ENCODE data around the gene SPSB4.
A peak's percentile ranks its signal among the peaks of the same experiment; 100 is the strongest.

Gene SPSB4

DNA sequence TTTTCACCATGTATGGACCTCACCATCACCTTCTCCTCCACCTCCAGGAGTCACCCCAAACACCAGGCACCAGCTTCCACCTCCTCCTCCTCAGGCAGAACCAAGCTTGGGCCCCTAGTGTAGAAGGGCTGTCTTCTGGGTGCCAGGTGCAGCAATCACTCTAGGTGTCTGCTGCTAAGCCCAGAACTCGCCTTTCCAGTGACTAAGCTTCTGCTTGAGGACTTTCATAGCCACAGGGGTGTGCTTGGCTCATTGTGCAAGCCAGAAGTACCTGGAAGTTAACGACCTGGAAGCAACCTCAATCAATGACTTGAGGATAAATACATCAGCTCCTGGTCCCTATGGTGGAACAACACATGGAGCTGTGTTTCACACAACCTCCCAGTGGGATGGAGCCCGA lies 130.7 kb downstream of the SPSB4 start:
- DNase-seq (ENCODE audit: extremely low spot score): no peak
- TF ChIP-seq, protein P1, sequence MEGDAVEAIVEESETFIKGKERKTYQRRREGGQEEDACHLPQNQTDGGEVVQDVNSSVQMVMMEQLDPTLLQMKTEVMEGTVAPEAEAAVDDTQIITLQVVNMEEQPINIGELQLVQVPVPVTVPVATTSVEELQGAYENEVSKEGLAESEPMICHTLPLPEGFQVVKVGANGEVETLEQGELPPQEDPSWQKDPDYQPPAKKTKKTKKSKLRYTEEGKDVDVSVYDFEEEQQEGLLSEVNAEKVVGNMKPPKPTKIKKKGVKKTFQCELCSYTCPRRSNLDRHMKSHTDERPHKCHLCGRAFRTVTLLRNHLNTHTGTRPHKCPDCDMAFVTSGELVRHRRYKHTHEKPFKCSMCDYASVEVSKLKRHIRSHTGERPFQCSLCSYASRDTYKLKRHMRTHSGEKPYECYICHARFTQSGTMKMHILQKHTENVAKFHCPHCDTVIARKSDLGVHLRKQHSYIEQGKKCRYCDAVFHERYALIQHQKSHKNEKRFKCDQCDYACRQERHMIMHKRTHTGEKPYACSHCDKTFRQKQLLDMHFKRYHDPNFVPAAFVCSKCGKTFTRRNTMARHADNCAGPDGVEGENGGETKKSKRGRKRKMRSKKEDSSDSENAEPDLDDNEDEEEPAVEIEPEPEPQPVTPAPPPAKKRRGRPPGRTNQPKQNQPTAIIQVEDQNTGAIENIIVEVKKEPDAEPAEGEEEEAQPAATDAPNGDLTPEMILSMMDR (IDR thresholded peaks at IDR 0.05; ENCODE audit: control extremely low read depth, extremely low read depth, low read depth, missing control alignments): no peak
- CTCF ChIA-PET: interaction anchor here (0.6 kb wide), 1 partner anchor 182 kb away, joined by 3 read pairs; no protein-coding TSS in a partner anchor
- POLR2A ChIA-PET: no interaction called here

DNA sequence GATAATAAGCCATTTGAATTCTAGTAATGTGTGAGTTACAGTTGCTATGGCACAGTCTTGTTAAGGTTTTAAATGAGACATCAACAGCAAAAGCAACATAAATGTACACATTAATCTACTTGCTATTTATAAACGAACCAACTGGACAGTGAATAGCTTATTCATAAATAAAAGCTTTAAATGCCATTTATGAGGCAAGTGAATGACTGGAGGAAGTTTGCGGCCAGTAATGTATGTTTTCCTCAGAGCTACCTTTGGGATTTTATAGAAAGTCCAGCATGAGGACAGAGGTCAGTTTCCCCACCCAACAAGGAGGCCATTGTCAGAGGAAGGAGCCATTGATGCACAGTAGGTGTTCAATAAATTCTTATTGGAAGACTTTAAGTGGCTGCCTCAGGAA lies 132.5 kb downstream of the SPSB4 start:
- CTCF ChIA-PET: interaction anchor here (1.2 to 2.0 kb wide), 5 partner anchors 8 to 183 kb away, joined by 3 to 9 read pairs (median 4); no protein-coding TSS in a partner anchor
- POLR2A ChIA-PET: no interaction called here
- DNase-seq (ENCODE audit: extremely low spot score): no peak
- TF ChIP-seq, protein P1 (IDR thresholded peaks at IDR 0.05; ENCODE audit: control extremely low read depth, extremely low read depth, low read depth, missing control alignments): no peak

DNA sequence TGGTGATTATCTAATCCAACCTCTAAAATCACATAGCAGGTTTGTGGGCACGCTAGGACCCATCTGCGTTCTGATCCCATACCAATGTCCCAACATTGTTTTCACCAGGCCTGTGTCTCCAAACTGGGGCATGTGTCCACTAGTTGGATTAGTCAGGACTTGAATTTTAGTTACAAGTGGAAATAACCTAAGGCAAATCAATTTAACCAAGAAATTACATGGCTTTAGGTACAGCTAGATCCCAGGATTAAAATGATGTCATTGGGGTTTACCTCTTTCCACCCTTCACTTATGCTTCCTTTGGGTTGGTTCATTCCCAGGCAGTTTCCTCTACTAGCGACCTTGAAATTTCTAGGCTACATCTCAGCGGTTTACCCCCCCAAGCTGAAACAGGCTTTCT lies 133.3 kb downstream of the SPSB4 start:
- CTCF ChIA-PET: interaction anchor here (1.2 to 1.7 kb wide), 5 partner anchors 8 to 184 kb away, joined by 3 to 4 read pairs (median 4); no protein-coding TSS in a partner anchor
- no peak for DNase-seq (ENCODE audit: extremely low spot score)
- POLR2A ChIA-PET: no interaction called here
- TF ChIP-seq, protein P1 (IDR thresholded peaks at IDR 0.05; ENCODE audit: control extremely low read depth, extremely low read depth, low read depth, missing control alignments): no peak

DNA sequence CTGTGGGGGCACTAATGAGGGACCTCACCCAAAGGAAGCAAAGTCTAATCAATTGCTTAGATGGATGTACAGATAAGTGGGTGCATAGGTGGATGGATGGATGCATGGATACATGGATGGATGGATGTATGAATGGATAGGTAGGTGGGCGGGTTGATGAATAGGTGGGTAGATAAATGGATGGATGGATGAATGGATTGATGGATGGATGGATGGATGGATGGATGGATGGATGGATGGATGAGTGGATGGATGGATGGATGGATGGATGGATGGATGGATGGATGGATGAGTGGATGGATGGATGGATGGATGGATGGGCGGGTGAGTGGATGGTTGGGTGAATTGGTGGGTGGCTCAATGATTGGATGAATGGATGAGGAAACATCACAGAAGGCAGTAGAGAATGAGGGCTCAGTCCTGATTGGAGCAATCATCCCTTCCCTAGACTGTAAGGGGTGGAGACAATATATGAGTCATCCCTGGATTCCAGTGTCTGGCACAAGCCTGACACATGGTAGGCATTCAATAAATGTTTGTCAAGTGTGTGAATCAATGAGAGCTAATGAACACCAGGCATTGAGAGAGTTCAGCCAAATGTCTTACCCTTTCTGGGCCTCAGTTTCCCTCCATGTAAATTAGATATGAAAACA lies 140.1 kb downstream of the SPSB4 start:
- POLR2A ChIA-PET: no interaction called here
- CTCF ChIA-PET: interaction anchor here (0.7 to 4.0 kb wide), 21 partner anchors 8 to 294 kb away, joined by 3 to 33 read pairs (median 4); partner anchors contain the start of gene PXYLP1
- no peak for DNase-seq (ENCODE audit: extremely low spot score)
- TF ChIP-seq, protein P1 (IDR thresholded peaks at IDR 0.05; ENCODE audit: control extremely low read depth, extremely low read depth, low read depth, missing control alignments): no peak

DNA sequence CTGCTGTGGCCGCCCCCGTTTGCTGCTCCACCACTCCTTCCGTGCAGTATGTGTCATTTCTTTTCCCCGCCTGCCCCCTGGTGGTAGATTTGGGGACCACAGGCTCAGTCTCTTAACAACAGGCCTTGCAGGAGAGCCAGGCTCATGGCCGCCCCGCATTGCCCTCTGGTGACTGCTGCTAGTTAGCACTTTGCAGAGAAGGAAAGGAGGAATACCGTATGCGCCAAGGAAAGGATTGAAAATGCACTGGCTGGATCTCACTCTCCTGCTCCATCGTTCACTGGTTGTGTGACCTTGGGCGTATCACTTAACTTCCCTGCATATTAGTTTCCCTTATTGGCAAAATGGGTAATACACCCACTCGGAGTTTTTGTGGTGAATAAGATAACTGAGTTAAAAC lies 141.2 kb downstream of the SPSB4 start:
- CTCF ChIA-PET: interaction anchor here (0.7 to 4.0 kb wide), 22 partner anchors 9 to 295 kb away, joined by 3 to 33 read pairs (median 4); partner anchors contain the start of gene PXYLP1
- TF ChIP-seq, protein P1 (IDR thresholded peaks at IDR 0.05; ENCODE audit: control extremely low read depth, extremely low read depth, low read depth, missing control alignments): peak; percentile 98

DNA sequence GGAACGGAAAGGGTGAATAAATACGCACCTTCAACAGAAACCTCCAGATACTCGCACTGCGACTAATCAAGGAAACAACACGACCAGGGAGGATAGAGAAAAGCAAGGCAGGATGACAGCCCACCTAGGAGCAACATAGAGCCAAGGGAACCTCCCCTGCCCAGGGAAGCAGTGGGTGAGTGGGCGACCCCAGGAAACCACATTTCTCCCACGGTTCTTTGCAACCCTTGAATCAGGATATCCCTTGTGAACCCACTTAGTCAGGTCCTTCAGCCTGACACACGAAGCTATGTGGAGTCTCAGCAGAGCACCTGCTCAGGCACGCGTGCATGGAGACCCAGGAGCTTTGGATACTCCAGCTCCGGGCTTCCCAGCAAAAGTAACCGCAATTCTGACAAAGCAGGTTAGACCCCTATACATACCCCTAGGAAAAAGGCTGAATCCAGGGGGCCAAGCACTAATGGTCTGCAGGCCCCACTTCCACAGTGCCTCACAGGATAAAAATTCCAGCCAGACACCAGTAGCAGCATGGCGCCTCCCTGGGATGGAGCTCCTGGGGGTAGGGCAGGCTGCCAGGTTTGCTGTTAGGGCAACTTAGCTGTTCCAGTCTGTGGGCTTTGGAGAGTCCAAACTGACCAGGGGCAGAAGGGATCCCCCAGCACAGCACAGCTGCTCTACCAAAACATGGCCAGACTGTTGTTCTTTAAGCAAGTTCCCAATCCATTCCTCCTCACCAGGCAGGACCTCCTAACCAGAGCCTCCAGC lies 142.1 kb downstream of the SPSB4 start:
- CTCF ChIA-PET: interaction anchor here (1.0 to 4.0 kb wide), 12 partner anchors 8 to 296 kb away, joined by 3 to 33 read pairs (median 6); partner anchors contain the start of gene PXYLP1
- POLR2A ChIA-PET: no interaction called here

More for the DNA sequence above, 141.2 kb downstream of the SPSB4 start:
- POLR2A ChIA-PET: no interaction called here
- DNase-seq (ENCODE audit: extremely low spot score): peak; percentile 84

More for the DNA sequence above, 142.1 kb downstream of the SPSB4 start:
- DNase-seq (ENCODE audit: extremely low spot score): no peak
- TF ChIP-seq, protein P1 (IDR thresholded peaks at IDR 0.05; ENCODE audit: control extremely low read depth, extremely low read depth, low read depth, missing control alignments): no peak

Data from GM10248 (cell line).